Measurements from ENCODE around the gene HS1BP3. TPM values are rescaled to one million over a fixed set of nuclear protein-coding genes. Genes with fewer than 3 reads are reported as not detected.
A peak's percentile ranks its signal among the peaks of the same experiment; 100 is the strongest.

Gene HS1BP3
- total and polyA plus RNA-seq, 2 of the 13 experiments (the other 11 are each of a cell fraction or from before 2014, with no cell fraction given): 15.2 to 22.0 TPM

DNA sequence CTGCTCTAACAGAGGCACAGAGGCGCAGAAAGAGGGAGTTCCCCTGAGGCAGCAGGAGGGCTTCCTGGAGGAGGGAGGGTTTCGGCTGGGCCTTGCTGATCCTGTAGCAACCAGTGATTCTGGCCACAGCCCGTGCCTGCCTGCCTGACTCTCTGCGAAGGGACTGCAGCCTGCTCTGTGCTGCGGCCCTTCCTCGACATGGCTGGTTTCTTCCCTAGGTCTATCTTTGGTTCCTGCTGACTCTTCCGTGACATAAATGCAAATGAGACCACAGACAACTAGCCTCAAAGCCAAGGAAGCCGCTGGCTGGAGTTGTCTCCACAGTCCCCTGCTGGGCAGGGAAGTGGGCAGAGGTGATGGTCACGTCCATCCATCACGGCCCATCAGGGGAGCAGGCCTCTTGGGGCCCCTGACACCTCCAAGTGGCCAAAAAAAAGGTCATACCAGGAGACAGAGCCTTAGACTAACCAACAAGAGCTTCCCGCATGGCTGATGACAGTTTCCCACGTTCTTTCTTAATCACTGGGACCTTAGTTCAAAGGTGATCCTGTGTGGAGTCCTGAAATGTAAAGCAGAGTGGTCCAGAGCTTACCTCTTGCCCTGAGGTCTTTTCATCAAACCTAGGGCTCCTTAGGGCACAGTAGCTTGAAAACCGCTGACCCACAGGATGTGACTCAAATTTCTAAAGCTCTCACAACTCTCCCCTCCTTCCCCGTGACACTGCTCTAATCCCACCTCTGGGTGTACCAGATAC is 55.3 kb downstream of the HS1BP3 start (continued):
- no peak for TF ChIP-seq POLR2AphosphoS2 (IDR thresholded peaks at IDR 0.05; ENCODE audit: low read depth, low read length)
- no peak for TF ChIP-seq GTF3A (CRISPR knock-in tag; conservative IDR thresholded peaks at IDR 0.05)
- TF ChIP-seq, protein P1, sequence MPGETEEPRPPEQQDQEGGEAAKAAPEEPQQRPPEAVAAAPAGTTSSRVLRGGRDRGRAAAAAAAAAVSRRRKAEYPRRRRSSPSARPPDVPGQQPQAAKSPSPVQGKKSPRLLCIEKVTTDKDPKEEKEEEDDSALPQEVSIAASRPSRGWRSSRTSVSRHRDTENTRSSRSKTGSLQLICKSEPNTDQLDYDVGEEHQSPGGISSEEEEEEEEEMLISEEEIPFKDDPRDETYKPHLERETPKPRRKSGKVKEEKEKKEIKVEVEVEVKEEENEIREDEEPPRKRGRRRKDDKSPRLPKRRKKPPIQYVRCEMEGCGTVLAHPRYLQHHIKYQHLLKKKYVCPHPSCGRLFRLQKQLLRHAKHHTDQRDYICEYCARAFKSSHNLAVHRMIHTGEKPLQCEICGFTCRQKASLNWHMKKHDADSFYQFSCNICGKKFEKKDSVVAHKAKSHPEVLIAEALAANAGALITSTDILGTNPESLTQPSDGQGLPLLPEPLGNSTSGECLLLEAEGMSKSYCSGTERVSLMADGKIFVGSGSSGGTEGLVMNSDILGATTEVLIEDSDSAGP (CRISPR knock-in tag; IDR thresholded peaks at IDR 0.05; ENCODE audit: borderline replicate concordance): no peak
- TF ChIP-seq, protein P2, sequence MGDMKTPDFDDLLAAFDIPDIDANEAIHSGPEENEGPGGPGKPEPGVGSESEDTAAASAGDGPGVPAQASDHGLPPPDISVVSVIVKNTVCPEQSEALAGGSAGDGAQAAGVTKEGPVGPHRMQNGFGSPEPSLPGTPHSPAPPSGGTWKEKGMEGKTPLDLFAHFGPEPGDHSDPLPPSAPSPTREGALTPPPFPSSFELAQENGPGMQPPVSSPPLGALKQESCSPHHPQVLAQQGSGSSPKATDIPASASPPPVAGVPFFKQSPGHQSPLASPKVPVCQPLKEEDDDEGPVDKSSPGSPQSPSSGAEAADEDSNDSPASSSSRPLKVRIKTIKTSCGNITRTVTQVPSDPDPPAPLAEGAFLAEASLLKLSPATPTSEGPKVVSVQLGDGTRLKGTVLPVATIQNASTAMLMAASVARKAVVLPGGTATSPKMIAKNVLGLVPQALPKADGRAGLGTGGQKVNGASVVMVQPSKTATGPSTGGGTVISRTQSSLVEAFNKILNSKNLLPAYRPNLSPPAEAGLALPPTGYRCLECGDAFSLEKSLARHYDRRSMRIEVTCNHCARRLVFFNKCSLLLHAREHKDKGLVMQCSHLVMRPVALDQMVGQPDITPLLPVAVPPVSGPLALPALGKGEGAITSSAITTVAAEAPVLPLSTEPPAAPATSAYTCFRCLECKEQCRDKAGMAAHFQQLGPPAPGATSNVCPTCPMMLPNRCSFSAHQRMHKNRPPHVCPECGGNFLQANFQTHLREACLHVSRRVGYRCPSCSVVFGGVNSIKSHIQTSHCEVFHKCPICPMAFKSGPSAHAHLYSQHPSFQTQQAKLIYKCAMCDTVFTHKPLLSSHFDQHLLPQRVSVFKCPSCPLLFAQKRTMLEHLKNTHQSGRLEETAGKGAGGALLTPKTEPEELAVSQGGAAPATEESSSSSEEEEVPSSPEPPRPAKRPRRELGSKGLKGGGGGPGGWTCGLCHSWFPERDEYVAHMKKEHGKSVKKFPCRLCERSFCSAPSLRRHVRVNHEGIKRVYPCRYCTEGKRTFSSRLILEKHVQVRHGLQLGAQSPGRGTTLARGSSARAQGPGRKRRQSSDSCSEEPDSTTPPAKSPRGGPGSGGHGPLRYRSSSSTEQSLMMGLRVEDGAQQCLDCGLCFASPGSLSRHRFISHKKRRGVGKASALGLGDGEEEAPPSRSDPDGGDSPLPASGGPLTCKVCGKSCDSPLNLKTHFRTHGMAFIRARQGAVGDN (CRISPR knock-in tag; IDR thresholded peaks at IDR 0.05): peak; percentile 87
- TF ChIP-seq ZNF20 (CRISPR knock-in tag; IDR thresholded peaks at IDR 0.05): no peak
- TF ChIP-seq, protein P3, sequence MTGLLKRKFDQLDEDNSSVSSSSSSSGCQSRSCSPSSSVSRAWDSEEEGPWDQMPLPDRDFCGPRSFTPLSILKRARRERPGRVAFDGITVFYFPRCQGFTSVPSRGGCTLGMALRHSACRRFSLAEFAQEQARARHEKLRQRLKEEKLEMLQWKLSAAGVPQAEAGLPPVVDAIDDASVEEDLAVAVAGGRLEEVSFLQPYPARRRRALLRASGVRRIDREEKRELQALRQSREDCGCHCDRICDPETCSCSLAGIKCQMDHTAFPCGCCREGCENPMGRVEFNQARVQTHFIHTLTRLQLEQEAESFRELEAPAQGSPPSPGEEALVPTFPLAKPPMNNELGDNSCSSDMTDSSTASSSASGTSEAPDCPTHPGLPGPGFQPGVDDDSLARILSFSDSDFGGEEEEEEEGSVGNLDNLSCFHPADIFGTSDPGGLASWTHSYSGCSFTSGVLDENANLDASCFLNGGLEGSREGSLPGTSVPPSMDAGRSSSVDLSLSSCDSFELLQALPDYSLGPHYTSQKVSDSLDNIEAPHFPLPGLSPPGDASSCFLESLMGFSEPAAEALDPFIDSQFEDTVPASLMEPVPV (CRISPR knock-in tag; IDR thresholded peaks at IDR 0.05): no peak; the same call in 1 of the 2 replicates
- TF ChIP-seq, protein P4, sequence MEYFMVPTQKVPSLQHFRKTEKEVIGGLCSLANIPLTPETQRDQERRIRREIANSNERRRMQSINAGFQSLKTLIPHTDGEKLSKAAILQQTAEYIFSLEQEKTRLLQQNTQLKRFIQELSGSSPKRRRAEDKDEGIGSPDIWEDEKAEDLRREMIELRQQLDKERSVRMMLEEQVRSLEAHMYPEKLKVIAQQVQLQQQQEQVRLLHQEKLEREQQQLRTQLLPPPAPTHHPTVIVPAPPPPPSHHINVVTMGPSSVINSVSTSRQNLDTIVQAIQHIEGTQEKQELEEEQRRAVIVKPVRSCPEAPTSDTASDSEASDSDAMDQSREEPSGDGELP (IDR thresholded peaks at IDR 0.05; ENCODE audit: borderline replicate concordance, low read depth): no peak
- TF ChIP-seq ZNF761 (CRISPR knock-in tag; conservative IDR thresholded peaks at IDR 0.05): 0 out of 2 replicates have a peak, but pooled peaks have one; percentile 17
- TF ChIP-seq ZIK1 (CRISPR knock-in tag; IDR thresholded peaks at IDR 0.05; ENCODE audit: borderline replicate concordance, low read depth): no peak
- TF ChIP-seq MED1 (CRISPR knock-in tag; IDR thresholded peaks at IDR 0.05): peak; percentile 74
- TF ChIP-seq ARHGAP35 (CRISPR knock-in tag; IDR thresholded peaks at IDR 0.05; ENCODE audit: borderline replicate concordance): no peak
- no peak for TF ChIP-seq AKAP8 (CRISPR knock-in tag; IDR thresholded peaks at IDR 0.05)
- peak; percentile 84; the same call in 1 of the 2 replicates for TF ChIP-seq SMAD3 (CRISPR knock-in tag; IDR thresholded peaks at IDR 0.05)
- no peak for TF ChIP-seq SMYD3 (CRISPR knock-in tag; IDR thresholded peaks at IDR 0.05)
- TF ChIP-seq HNRNPL (IDR thresholded peaks at IDR 0.05; ENCODE audit: low read depth, low read length): no peak
- TF ChIP-seq ELF1 (CRISPR knock-in tag; IDR thresholded peaks at IDR 0.05): no peak
- 0 out of 2 replicates have a peak, but pooled peaks have one; percentile 21 for TF ChIP-seq SALL2 (CRISPR knock-in tag; IDR thresholded peaks at IDR 0.05)
- TF ChIP-seq ZNF703 (CRISPR knock-in tag; IDR thresholded peaks at IDR 0.05; ENCODE audit: borderline replicate concordance): no peak
- TF ChIP-seq TAF15 (IDR thresholded peaks at IDR 0.05; ENCODE audit: low read depth, low read length, poor library complexity, severe bottlenecking): no peak
- TF ChIP-seq KLF16 (CRISPR knock-in tag; IDR thresholded peaks at IDR 0.05): peak in 1 of 2 experiments; percentile 62; a peak in 2 of 4 replicates
- no peak for TF ChIP-seq SYNCRIP (IDR thresholded peaks at IDR 0.05; ENCODE audit: insufficient read depth, low read depth, low read length)

All from HepG2 (cell line).